Measurements from ENCODE around the gene HAPLN2.

Gene HAPLN2

GRCh38 chr1:156646738-156647211, 27.6 kb downstream of the HAPLN2 start:
- no peak for DNase-seq

GRCh38 chr1:156647351-156647750, 28.1 kb downstream of the HAPLN2 start:
- no peak for DNase-seq

- DNase-seq, result no peak
Measured at GRCh38 chr1:156648496-156648895, 29.3 kb downstream of the HAPLN2 start.

GRCh38 chr1:156648951-156649350, 29.7 kb downstream of the HAPLN2 start:
- DNase-seq, result no peak

GRCh38 chr1:156652131-156652991, 33.1 kb downstream of the HAPLN2 start:
- DNase-seq, result no peak

GRCh38 chr1:156652992-156653355, 33.8 kb downstream of the HAPLN2 start:
- no peak for DNase-seq

GRCh38 chr1:156654700-156655099, 35.5 kb downstream of the HAPLN2 start:
- DNase-seq, result no peak

GRCh38 chr1:156655151-156655903, 36.1 kb downstream of the HAPLN2 start:
- no peak for DNase-seq

GRCh38 chr1:156655904-156656516, 36.8 kb downstream of the HAPLN2 start:
- DNase-seq, result no peak

- peak; percentile 14 for DNase-seq
Measured at GRCh38 chr1:156656806-156657740, 37.9 kb downstream of the HAPLN2 start.

GRCh38 chr1:156657741-156658319, 38.6 kb downstream of the HAPLN2 start:
- no peak for DNase-seq

- no peak for DNase-seq
Measured at GRCh38 chr1:156658496-156658895, 39.3 kb downstream of the HAPLN2 start.

- DNase-seq, result no peak
Measured at GRCh38 chr1:156658945-156659574, 39.8 kb downstream of the HAPLN2 start.

- DNase-seq, result no peak
Measured at GRCh38 chr1:156659661-156659987, 40.4 kb downstream of the HAPLN2 start.

GRCh38 chr1:156659988-156660751, 41.0 kb downstream of the HAPLN2 start:
- peak; percentile 96 for DNase-seq

- no peak for DNase-seq
Measured at GRCh38 chr1:156660752-156661112, 41.5 kb downstream of the HAPLN2 start.

- no peak for DNase-seq
Measured at GRCh38 chr1:156662005-156662799, 43.0 kb downstream of the HAPLN2 start.

GRCh38 chr1:156662800-156663055, 43.5 kb downstream of the HAPLN2 start:
- no peak for DNase-seq

GRCh38 chr1:156663178-156663577, 44.0 kb downstream of the HAPLN2 start:
- no peak for DNase-seq

GRCh38 chr1:156664046-156664766, 45.0 kb downstream of the HAPLN2 start:
- DNase-seq, result no peak
